Measurements from ENCODE around the gene FCSK. TPM values are rescaled to one million over a fixed set of nuclear protein-coding genes. Genes with fewer than 3 reads are reported as not detected.

The FCSK gene
- total and polyA plus RNA-seq, 10 of the 15 experiments (the other 5 are each of a cell fraction or from before 2014, with no cell fraction given), result 0.60 to 17.6 (median 7.4) TPM

- TF ChIP-seq REST (IDR thresholded peaks at IDR 0.05; ENCODE audit: low read depth, low read length), result no peak
- no peak for TF ChIP-seq CHD4 (IDR thresholded peaks at IDR 0.05)
- TF ChIP-seq NR2F1 (conservative IDR thresholded peaks at IDR 0.05), result no peak; the same call in none of the 2 replicates
- no peak for TF ChIP-seq POLR2AphosphoS2 (IDR thresholded peaks at IDR 0.05; ENCODE audit: low read depth, low read length)
- TF ChIP-seq ATF2 (IDR thresholded peaks at IDR 0.05; ENCODE audit: low read length), result peak; percentile 94
- TF ChIP-seq ETV6 (conservative IDR thresholded peaks at IDR 0.05 in 1 of 2, IDR thresholded peaks at IDR 0.05 in 1 of 2; ENCODE audit: borderline replicate concordance in 1 of 2, low read depth in 1 of 2), result peak in 1 of 2 experiments; percentile 75; a peak in 1 of 4 replicates
- no peak for TF ChIP-seq ESRRA (IDR thresholded peaks at IDR 0.05; ENCODE audit: low read length)
- 0 out of 2 replicates have a peak, but pooled peaks have one; percentile 47 for TF ChIP-seq BMI1 (IDR thresholded peaks at IDR 0.05; ENCODE audit: borderline replicate concordance)
- no peak; a peak in 1 of 4 replicates for TF ChIP-seq CEBPB (IDR thresholded peaks at IDR 0.05; ENCODE audit: borderline replicate concordance in 1 of 2, low read depth in 2 of 2, low read length in 2 of 2)
- no peak; the same call in 1 of the 2 replicates for TF ChIP-seq MXI1 (IDR thresholded peaks at IDR 0.05; ENCODE audit: low read depth, low read length)
- TF ChIP-seq NR2C2 (IDR thresholded peaks at IDR 0.05; ENCODE audit: borderline replicate concordance, control insufficient read depth, insufficient read length, low read depth), result no peak
- TF ChIP-seq GATAD2B (conservative IDR thresholded peaks at IDR 0.05; ENCODE audit: low read depth), result peak; percentile 82
- TF ChIP-seq POU2F2 (IDR thresholded peaks at IDR 0.05; ENCODE audit: borderline replicate concordance, low read depth, low read length), result 0 out of 3 replicates have a peak, but pooled peaks have one; percentile 33
- no peak for TF ChIP-seq ZZZ3 (IDR thresholded peaks at IDR 0.05; ENCODE audit: control insufficient read depth, insufficient read length, low read depth)
- TF ChIP-seq NFIC (IDR thresholded peaks at IDR 0.05; ENCODE audit: low read depth, low read length), result peak; percentile 95
- no peak for TF ChIP-seq ZNF384 (IDR thresholded peaks at IDR 0.05; ENCODE audit: borderline replicate concordance, low read depth, low read length)
- peak; percentile 41; the same call in 1 of the 2 replicates for TF ChIP-seq RAD51 (IDR thresholded peaks at IDR 0.05)
- TF ChIP-seq E2F8 (IDR thresholded peaks at IDR 0.05; ENCODE audit: low read depth, partially characterized antibody), result no peak
- no peak for TF ChIP-seq NFYA (IDR thresholded peaks at IDR 0.05; ENCODE audit: borderline replicate concordance, low read depth, low read length)
- peak; percentile 89 for TF ChIP-seq ATF7 (IDR thresholded peaks at IDR 0.05; ENCODE audit: low read depth)
- no peak for TF ChIP-seq SPI1 (IDR thresholded peaks at IDR 0.05; ENCODE audit: borderline replicate concordance, insufficient read depth, low read depth, low read length)
- peak; percentile 60; the same call in 1 of the 2 replicates for TF ChIP-seq POLR2AphosphoS5 (IDR thresholded peaks at IDR 0.05; ENCODE audit: low read length)
Measured at GRCh38 chr16:70476272-70477020, 22.1 kb downstream of the FCSK start (continued).
